ENCODE results near the gene AGBL1.

Gene AGBL1

GRCh38 chr15:86255247-86255646 lies 175.6 kb downstream of the AGBL1 start:
- no peak for DNase-seq

GRCh38 chr15:86256628-86257027 lies 177.0 kb downstream of the AGBL1 start:
- no peak for DNase-seq

- DNase-seq: no peak
Measured at GRCh38 chr15:86259589-86259988, 179.9 kb downstream of the AGBL1 start.

- no peak for DNase-seq
Measured at GRCh38 chr15:86263230-86263629, 183.6 kb downstream of the AGBL1 start.

- DNase-seq: no peak
Measured at GRCh38 chr15:86266896-86267484, 187.3 kb downstream of the AGBL1 start.

- no peak for DNase-seq
Measured at GRCh38 chr15:86267892-86268291, 188.2 kb downstream of the AGBL1 start.

GRCh38 chr15:86268558-86268957 lies 188.9 kb downstream of the AGBL1 start:
- no peak for DNase-seq

- no peak for DNase-seq
Measured at GRCh38 chr15:86273309-86273708, 193.6 kb downstream of the AGBL1 start.

GRCh38 chr15:86275361-86275760 lies 195.7 kb downstream of the AGBL1 start:
- DNase-seq: no peak

GRCh38 chr15:86278586-86278985 lies 198.9 kb downstream of the AGBL1 start:
- DNase-seq: no peak

GRCh38 chr15:86284635-86285034 lies 205.0 kb downstream of the AGBL1 start:
- DNase-seq: no peak

- no peak for DNase-seq
Measured at GRCh38 chr15:86295511-86295910, 215.8 kb downstream of the AGBL1 start.

GRCh38 chr15:86296769-86297168 lies 217.1 kb downstream of the AGBL1 start:
- DNase-seq: no peak

- DNase-seq: no peak
Measured at GRCh38 chr15:86300390-86301125, 220.9 kb downstream of the AGBL1 start.

- DNase-seq: no peak
Measured at GRCh38 chr15:86311568-86312280, 232.1 kb downstream of the AGBL1 start.

GRCh38 chr15:86312486-86312885 lies 232.8 kb downstream of the AGBL1 start:
- no peak for DNase-seq

- no peak for DNase-seq
Measured at GRCh38 chr15:86316216-86316615, 236.5 kb downstream of the AGBL1 start.

GRCh38 chr15:86316726-86317383 lies 237.2 kb downstream of the AGBL1 start:
- DNase-seq: no peak

GRCh38 chr15:86317384-86317740 lies 237.7 kb downstream of the AGBL1 start:
- DNase-seq: no peak

GRCh38 chr15:86322629-86323028 lies 243.0 kb downstream of the AGBL1 start:
- no peak for DNase-seq

- DNase-seq: no peak
Measured at GRCh38 chr15:86327230-86327865, 247.7 kb downstream of the AGBL1 start.

GRCh38 chr15:86328658-86329057 lies 249.0 kb downstream of the AGBL1 start:
- no peak for DNase-seq

All from CD4-positive, alpha-beta T cell treated with Interleukin-15 for 1 hour (primary cell).